Stimulated activated CD4-positive, alpha-beta T cell treated with anti-CD3 and anti-CD28 coated beads, Interleukin-4, amount 100 ng/mL, for 4 hours (primary cell): ENCODE data around the gene NKPD1.

ENCODE experiments used
- DNase-seq, 2 experiments: peaks; one replicate each; pipeline ENCODE4 v3.0.0-alpha.2; 2020

NKPD1 gene

GRCh38 chr19:45173816-45174215 lies 13.0 kb upstream of the NKPD1 start:
- DNase-seq = no peak

- no peak for DNase-seq
Observed at GRCh38 chr19:45172611-45173208, 11.9 kb upstream of the NKPD1 start.

GRCh38 chr19:45172173-45172572 lies 11.4 kb upstream of the NKPD1 start:
- peak in 1 of 2 experiments; percentile 23 for DNase-seq

GRCh38 chr19:45171211-45171623 lies 10.4 kb upstream of the NKPD1 start:
- DNase-seq = peak in 1 of 2 experiments; percentile 24

- no peak for DNase-seq
Observed at GRCh38 chr19:45170146-45171106, 9.6 kb upstream of the NKPD1 start.

GRCh38 chr19:45169602-45170001 lies 8.8 kb upstream of the NKPD1 start:
- DNase-seq = no peak

- no peak for DNase-seq
Observed at GRCh38 chr19:45168767-45169351, 8.1 kb upstream of the NKPD1 start.

- no peak for DNase-seq
Observed at GRCh38 chr19:45166723-45167252, 6.0 kb upstream of the NKPD1 start.

GRCh38 chr19:45164577-45165335 lies 4.0 kb upstream of the NKPD1 start:
- DNase-seq = peak; percentile 43 to 48

GRCh38 chr19:45163751-45164460 lies 3.1 kb upstream of the NKPD1 start:
- no peak for DNase-seq

GRCh38 chr19:45163156-45163555 lies 2.4 kb upstream of the NKPD1 start:
- no peak for DNase-seq

GRCh38 chr19:45162608-45163143 lies 1.9 kb upstream of the NKPD1 start:
- DNase-seq = no peak

GRCh38 chr19:45161738-45162607 lies 1.2 kb upstream of the NKPD1 start:
- DNase-seq = no peak

GRCh38 chr19:45159971-45160324 lies 834 bp downstream of the NKPD1 start:
- no peak for DNase-seq

GRCh38 chr19:45159210-45159970 lies 1.4 kb downstream of the NKPD1 start:
- no peak for DNase-seq

- no peak for DNase-seq
Observed at GRCh38 chr19:45158503-45159209, 2.1 kb downstream of the NKPD1 start.

GRCh38 chr19:45156751-45157150 lies 4.0 kb downstream of the NKPD1 start:
- no peak for DNase-seq

- no peak for DNase-seq
Observed at GRCh38 chr19:45156011-45156630, 4.7 kb downstream of the NKPD1 start.
